DOHH2 (cell line): Measurements from ENCODE around the gene MAP1LC3B2.

Experiments used
- EZH2phosphoT487 ChIP-seq: fragments of 200-600 bp; sonication (generic); IDR thresholded peaks from 2 replicates; pipeline ENCODE4 v1.6.1; 2017; ENCODE audit warnings: borderline replicate concordance, mild to moderate bottlenecking, antibody characterized with exemption, low read length, moderate library complexity, mixed read lengths
- TF ChIP-seq, protein P1 (sequence below): fragments of 200-600 bp; sonication (generic); IDR thresholded peaks from one replicate; pipeline ENCODE4 v1.5.1; 2014; ENCODE audit warnings: antibody characterized with exemption, mild to moderate bottlenecking, low read depth, low read length; ENCODE audit not compliant: poor library complexity, severe bottlenecking

DNA sequence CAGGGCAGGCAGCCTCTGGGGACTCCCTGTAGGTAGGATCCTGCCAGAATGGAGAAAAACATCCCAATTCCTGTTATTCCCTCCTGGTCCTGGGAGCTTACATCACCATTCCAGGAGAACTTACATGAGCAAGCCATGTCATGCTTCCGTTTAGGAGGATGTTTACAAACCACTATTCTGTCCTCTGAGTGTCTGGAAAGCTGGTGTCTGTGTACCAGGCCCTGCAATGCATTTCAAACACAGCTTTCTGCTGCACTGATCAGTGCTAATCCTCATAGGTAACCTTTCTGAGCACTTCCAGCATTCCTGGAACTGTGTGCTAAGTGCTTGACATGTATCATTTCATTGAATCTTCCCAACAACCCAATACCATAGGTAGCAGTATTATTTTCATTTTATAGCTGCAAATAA lies 19.8 kb upstream of the MAP1LC3B2 start:
- TF ChIP-seq, protein P1, sequence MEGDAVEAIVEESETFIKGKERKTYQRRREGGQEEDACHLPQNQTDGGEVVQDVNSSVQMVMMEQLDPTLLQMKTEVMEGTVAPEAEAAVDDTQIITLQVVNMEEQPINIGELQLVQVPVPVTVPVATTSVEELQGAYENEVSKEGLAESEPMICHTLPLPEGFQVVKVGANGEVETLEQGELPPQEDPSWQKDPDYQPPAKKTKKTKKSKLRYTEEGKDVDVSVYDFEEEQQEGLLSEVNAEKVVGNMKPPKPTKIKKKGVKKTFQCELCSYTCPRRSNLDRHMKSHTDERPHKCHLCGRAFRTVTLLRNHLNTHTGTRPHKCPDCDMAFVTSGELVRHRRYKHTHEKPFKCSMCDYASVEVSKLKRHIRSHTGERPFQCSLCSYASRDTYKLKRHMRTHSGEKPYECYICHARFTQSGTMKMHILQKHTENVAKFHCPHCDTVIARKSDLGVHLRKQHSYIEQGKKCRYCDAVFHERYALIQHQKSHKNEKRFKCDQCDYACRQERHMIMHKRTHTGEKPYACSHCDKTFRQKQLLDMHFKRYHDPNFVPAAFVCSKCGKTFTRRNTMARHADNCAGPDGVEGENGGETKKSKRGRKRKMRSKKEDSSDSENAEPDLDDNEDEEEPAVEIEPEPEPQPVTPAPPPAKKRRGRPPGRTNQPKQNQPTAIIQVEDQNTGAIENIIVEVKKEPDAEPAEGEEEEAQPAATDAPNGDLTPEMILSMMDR, result no peak
- no peak for TF ChIP-seq EZH2phosphoT487
